KMS-11 (cell line): ENCODE data around the gene JOSD2.

ENCODE experiments used
- H2AFZ ChIP-seq: fragments of 200-600 bp; sonication (generic); 2 replicates; pipeline ENCODE4 v1.6.1; 2016; ENCODE audit warnings: antibody characterized with exemption, mixed run types, low read depth
- H3K27ac ChIP-seq: fragments of 200-600 bp; sonication (generic); 2 replicates; pipeline ENCODE4 v1.6.1; 2016; ENCODE audit warnings: mild to moderate bottlenecking, mixed run types
- H3K27me3 ChIP-seq: fragments of 200-600 bp; sonication (generic); 2 replicates; pipeline ENCODE4 v1.6.1; 2017; ENCODE audit warnings: mild to moderate bottlenecking, low read depth, mixed run types, moderate library complexity; ENCODE audit not compliant: insufficient read depth
- H3K36me3 ChIP-seq: fragments of 200-600 bp; sonication (generic); 2 replicates; pipeline ENCODE4 v1.6.1; 2017; ENCODE audit warnings: mild to moderate bottlenecking, mixed run types; ENCODE audit not compliant: insufficient read depth
- H3K4me1 ChIP-seq: fragments of 200-600 bp; sonication (generic); 2 replicates; pipeline ENCODE4 v1.6.1; 2016; ENCODE audit warnings: mild to moderate bottlenecking, low read depth, mixed run types; ENCODE audit not compliant: poor library complexity, severe bottlenecking
- H3K4me2 ChIP-seq: fragments of 200-600 bp; sonication (generic); 2 replicates; pipeline ENCODE4 v1.7.0; 2016; ENCODE audit warnings: mild to moderate bottlenecking, mixed run types
- H3K4me3 ChIP-seq: fragments of 200-600 bp; sonication (generic); IDR thresholded peaks from 2 replicates; pipeline ENCODE4 v1.6.1; 2017; ENCODE audit warnings: low read depth, low read length, mixed read lengths; ENCODE audit not compliant: insufficient read depth
- H3K79me2 ChIP-seq: fragments of 200-600 bp; sonication (generic); 2 replicates; pipeline ENCODE4 v1.6.1; 2016; ENCODE audit warnings: low read depth, mixed run types; ENCODE audit not compliant: insufficient read depth
- H3K9ac ChIP-seq: fragments of 200-600 bp; sonication (generic); 2 replicates; pipeline ENCODE4 v1.6.1; 2016; ENCODE audit warnings: mild to moderate bottlenecking, mixed run types
- H4K20me1 ChIP-seq: fragments of 200-600 bp; sonication (generic); 2 replicates; pipeline ENCODE4 v1.6.1; 2016; ENCODE audit warnings: mild to moderate bottlenecking, mixed run types; ENCODE audit not compliant: insufficient read depth
- TF ChIP-seq, protein P1 (sequence below): fragments of 200-600 bp; sonication (generic); conservative IDR thresholded peaks from 2 replicates; pipeline ENCODE4 v1.6.1; 2017; ENCODE audit warnings: low read depth, mild to moderate bottlenecking, antibody characterized with exemption, low read length, moderate library complexity, mixed read lengths

JOSD2 gene

DNA sequence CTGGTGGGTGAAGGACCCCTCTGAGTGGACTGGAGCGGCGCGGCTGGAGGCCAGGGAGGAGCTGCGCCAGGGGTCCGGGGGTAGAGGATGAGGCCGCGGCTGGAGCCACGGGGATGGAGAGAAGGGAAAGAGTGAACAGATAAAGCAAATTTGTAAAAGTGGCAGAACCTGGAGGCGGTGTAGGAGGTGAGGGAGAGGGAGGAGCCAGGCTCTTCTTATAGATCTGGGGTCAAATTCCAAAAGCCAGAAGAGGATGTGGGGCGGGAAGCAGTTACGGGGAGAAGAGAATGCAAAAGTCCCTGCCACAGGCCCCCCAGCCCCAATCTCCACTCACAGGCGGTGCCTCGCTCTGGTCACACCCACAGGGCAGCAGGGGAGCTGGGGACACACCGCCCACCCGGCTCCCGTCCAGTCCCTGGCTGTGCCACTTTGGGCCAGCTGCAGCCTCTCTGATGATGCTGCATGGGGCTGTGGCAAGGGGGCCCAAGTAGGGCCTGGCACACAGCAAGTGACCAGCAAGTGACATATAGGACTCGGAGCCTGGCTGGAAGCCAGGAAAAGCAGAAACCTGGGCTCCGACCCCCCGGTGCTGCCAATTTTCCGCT is 46.1 kb upstream of the JOSD2 start:
- Histone ChIP-seq H2AFZ (no peak overlapping the region), H3K9ac (no peak overlapping the region)

DNA sequence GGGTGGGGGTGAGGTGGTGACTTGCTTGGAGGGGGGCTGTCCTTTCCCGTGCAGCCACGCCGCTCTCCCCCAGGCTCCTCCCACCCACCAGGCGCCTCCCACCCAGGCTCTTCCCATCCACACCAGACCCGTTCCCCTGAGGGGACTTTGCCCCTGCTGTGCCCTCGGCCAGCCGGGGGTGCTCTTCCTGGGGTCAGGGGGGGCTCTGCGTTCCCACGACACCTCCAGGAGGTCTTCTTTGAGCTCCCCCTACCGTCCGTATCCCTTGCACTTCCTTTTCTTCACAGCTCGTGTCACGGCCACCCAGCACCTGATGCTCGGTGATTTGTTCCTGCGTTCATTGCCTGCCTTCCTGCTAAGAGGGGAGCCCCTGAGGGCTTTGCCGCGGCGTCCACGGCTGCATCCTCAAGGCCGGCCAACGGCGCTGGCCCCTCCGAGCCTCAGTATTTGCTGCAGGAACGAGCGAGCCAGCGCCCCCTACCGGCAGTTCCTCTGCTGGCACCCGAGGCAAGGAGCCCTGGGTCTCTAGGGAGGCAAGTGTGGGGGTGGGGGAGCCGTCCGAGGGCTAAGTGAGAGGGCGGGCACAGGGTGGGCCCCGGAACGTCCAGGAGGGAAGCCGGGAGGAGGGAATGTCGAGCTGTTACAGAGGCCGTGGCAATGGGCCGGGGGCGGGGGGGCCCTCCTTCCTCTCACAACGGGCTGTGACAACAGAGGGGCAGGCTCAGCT is 45.5 kb upstream of the JOSD2 start:
- H3K79me2 ChIP-seq, result no peaks in the 10 kb centered on the region
- peaks cover 66% of the 10 kb centered on the region for H3K27me3 ChIP-seq
- H3K36me3 ChIP-seq, result no peaks in the 10 kb centered on the region
- H3K9ac ChIP-seq, result no peak overlapping the region
- H4K20me1 ChIP-seq, result no peaks in the 10 kb centered on the region
- no peak overlapping the region for H3K4me2 ChIP-seq
- no peak overlapping the region for H3K4me3 ChIP-seq
- peak overlapping the region; percentile 26; the same call in 1 of the 2 replicates for H2AFZ ChIP-seq
- no peaks in the 10 kb centered on the region for H3K4me1 ChIP-seq
- TF ChIP-seq, protein P1, sequence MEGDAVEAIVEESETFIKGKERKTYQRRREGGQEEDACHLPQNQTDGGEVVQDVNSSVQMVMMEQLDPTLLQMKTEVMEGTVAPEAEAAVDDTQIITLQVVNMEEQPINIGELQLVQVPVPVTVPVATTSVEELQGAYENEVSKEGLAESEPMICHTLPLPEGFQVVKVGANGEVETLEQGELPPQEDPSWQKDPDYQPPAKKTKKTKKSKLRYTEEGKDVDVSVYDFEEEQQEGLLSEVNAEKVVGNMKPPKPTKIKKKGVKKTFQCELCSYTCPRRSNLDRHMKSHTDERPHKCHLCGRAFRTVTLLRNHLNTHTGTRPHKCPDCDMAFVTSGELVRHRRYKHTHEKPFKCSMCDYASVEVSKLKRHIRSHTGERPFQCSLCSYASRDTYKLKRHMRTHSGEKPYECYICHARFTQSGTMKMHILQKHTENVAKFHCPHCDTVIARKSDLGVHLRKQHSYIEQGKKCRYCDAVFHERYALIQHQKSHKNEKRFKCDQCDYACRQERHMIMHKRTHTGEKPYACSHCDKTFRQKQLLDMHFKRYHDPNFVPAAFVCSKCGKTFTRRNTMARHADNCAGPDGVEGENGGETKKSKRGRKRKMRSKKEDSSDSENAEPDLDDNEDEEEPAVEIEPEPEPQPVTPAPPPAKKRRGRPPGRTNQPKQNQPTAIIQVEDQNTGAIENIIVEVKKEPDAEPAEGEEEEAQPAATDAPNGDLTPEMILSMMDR, result peak; percentile 74
- H3K27ac ChIP-seq, result no peak overlapping the region

More for the DNA sequence above, 46.1 kb upstream of the JOSD2 start:
- no peak overlapping the region for H3K4me2 ChIP-seq
- no peaks in the 10 kb centered on the region for H3K79me2 ChIP-seq
- TF ChIP-seq, protein P1, result no peak
- no peak overlapping the region for H3K27ac ChIP-seq
- H4K20me1 ChIP-seq, result no peaks in the 10 kb centered on the region
- H3K36me3 ChIP-seq, result no peaks in the 10 kb centered on the region
- H3K4me3 ChIP-seq, result no peak overlapping the region
- peaks cover 64% of the 10 kb centered on the region for H3K27me3 ChIP-seq
- no peaks in the 10 kb centered on the region for H3K4me1 ChIP-seq

DNA sequence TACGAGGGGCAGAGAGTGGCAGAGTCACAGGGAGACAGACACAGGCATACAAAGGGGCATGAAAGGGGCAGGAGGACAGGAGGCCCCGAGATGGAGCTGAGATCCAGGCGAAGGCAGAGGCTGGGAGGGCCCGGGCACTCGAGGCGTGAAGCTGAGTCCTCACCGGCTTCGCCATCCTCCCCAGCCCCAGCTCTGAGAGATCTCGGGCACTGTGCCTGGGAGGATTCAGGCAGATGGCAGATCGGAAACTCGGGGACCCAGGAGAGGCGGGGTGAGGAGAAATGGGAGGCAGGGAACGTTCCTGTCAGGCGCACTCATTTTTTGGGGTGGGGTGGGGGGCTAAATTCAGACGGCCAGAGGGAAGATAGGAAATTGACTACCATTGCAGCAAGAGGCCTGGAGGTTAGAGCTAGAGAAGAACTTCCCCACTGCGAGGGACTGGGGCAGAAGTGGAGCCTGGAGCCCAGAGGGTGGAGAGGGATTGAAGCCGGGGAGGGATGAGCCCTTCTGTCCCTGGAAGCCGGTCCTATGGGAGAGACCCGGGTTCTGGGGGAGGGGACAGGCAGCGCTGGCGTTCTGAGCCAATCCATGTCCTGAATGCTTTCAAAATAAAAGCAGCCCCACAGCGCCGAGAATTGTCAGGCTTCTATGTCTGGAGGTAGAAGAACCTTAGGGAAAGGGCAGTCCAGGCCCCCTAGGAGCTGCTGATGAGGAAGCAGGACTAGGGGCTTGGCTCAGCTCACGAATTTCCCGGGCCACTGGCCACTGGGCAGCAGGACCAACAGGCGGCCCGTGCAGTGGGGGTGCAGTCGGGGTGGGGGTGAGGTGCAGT is 44.7 kb upstream of the JOSD2 start:
- Histone ChIP-seq H3K4me2 (no peak overlapping the region), H3K36me3 (no peaks in the 10 kb centered on the region), H2AFZ (no peak overlapping the region), H3K27ac (no peak overlapping the region), H4K20me1 (no peaks in the 10 kb centered on the region), H3K79me2 (no peaks in the 10 kb centered on the region), H3K9ac (no peak overlapping the region), H3K4me1 (no peaks in the 10 kb centered on the region), H3K27me3 (peaks cover 64% of the 10 kb centered on the region), H3K4me3 (no peak overlapping the region)
- TF ChIP-seq, protein P1, result no peak

DNA sequence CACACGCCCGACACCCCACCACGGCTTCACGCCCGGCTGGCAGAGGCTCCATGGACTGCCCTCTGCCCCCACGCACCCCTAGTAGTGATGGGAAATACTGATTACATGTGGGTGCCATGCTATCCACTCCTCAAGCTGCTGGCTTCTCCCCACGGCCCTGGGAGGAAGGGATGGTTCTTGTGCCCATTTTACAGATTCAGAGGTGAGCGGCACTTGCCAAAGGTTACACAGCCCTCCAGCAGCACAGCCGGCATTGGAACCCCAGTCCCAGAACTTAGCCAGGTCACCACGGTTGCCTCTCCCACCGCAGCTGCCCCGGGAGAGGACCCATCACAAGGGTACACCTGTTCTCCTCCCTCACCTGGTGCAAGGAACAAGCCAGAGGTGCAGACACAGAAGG is 44.0 kb upstream of the JOSD2 start:
- no peaks in the 10 kb centered on the region for H3K79me2 ChIP-seq
- no peaks in the 10 kb centered on the region for H4K20me1 ChIP-seq
- H3K4me3 ChIP-seq, result no peak overlapping the region
- H3K4me1 ChIP-seq, result no peaks in the 10 kb centered on the region
- TF ChIP-seq, protein P1, result no peak
- H3K9ac ChIP-seq, result no peak overlapping the region
- peaks cover 65% of the 10 kb centered on the region for H3K27me3 ChIP-seq
- H3K36me3 ChIP-seq, result no peaks in the 10 kb centered on the region
- H3K4me2 ChIP-seq, result no peak overlapping the region
- no peak overlapping the region for H2AFZ ChIP-seq
- H3K27ac ChIP-seq, result no peak overlapping the region
